Measurements from ENCODE around the gene CMC4.

GRCh38 chrX:155056471-155056870 is 14.5 kb downstream of the CMC4 start:
- TF ChIP-seq, protein P1, sequence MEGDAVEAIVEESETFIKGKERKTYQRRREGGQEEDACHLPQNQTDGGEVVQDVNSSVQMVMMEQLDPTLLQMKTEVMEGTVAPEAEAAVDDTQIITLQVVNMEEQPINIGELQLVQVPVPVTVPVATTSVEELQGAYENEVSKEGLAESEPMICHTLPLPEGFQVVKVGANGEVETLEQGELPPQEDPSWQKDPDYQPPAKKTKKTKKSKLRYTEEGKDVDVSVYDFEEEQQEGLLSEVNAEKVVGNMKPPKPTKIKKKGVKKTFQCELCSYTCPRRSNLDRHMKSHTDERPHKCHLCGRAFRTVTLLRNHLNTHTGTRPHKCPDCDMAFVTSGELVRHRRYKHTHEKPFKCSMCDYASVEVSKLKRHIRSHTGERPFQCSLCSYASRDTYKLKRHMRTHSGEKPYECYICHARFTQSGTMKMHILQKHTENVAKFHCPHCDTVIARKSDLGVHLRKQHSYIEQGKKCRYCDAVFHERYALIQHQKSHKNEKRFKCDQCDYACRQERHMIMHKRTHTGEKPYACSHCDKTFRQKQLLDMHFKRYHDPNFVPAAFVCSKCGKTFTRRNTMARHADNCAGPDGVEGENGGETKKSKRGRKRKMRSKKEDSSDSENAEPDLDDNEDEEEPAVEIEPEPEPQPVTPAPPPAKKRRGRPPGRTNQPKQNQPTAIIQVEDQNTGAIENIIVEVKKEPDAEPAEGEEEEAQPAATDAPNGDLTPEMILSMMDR (IDR thresholded peaks at IDR 0.05), result no peak
- TF ChIP-seq POLR2AphosphoS5 (IDR thresholded peaks at IDR 0.05), result no peak
- TF ChIP-seq POLR2A (IDR thresholded peaks at IDR 0.05), result no peak
